Endothelial cell of umbilical vein (primary cell): ENCODE data around the gene SYNGAP1. TPM values are rescaled to one million over a fixed set of nuclear protein-coding genes. Genes with fewer than 3 reads are reported as not detected.

ENCODE experiments used
- BruUV-seq: library from RNA; stranded (reverse); fragments of 400-500 nt; replicated peaks from 2 replicates; lab custom pipeline; 2021; lab: Mats Ljungman, UMichigan
- CTCF ChIA-PET: fragments of 300-600, 350-600 bp; sonication (Branson Sonifier 250); formaldehyde crosslinking; loops from one replicate; lab custom pipeline; 2021; ENCODE audit warnings: antibody characterized with exemption, inconsistent platforms; lab: Charles Lee
- POLR2A ChIA-PET: fragments of 300-600, 350-600 bp; sonication (Branson Sonifier 250); formaldehyde crosslinking; loops from one replicate; lab custom pipeline; 2021; ENCODE audit warnings: antibody characterized with exemption, inconsistent platforms; lab: Charles Lee
- DNase-seq: peaks from one replicate; pipeline ENCODE4 v3.0.0-alpha.2; 2011; ENCODE audit warnings: low read depth, low spot score
- FAIRE-seq: peaks from 2 replicates; lab custom pipeline; 2011; peaks lifted over from hg19 to GRCh38; lab: Jason Lieb, UNC
- H2AFZ ChIP-seq: 2 replicates; pipeline ENCODE4 v1.6.0; 2012; ENCODE audit warnings: low read depth, low read length, control low read depth, inconsistent platforms
- H3K27ac ChIP-seq: 2 replicates; pipeline ENCODE4 v1.5.1; 2011; ENCODE audit warnings: low read depth, mild to moderate bottlenecking, control low read depth, low read length, moderate library complexity; ENCODE audit not compliant: insufficient read depth
- H3K27me3 ChIP-seq, 2 experiments: 2 replicates each; pipeline versions ENCODE4 v1.6.0 to v1.6.1; 2011; ENCODE audit warnings: low read length in 2 of 2, mixed read lengths in 1 of 2; ENCODE audit not compliant: control insufficient read depth in 2 of 2, insufficient read depth in 2 of 2
- H3K36me3 ChIP-seq, 2 experiments: 2 replicates in 1 of 2; 3 replicates in 1 of 2; pipeline ENCODE4 v1.5.1; 2011; ENCODE audit warnings: low read length in 2 of 2, mild to moderate bottlenecking in 1 of 2, moderate library complexity in 1 of 2; ENCODE audit not compliant: control insufficient read depth in 2 of 2, insufficient read depth in 2 of 2; ENCODE audit errors: extremely low read depth in 1 of 2
- H3K4me1 ChIP-seq: 3 replicates; pipeline ENCODE4 v1.5.1; 2011; ENCODE audit warnings: mild to moderate bottlenecking, low read length; ENCODE audit not compliant: control insufficient read depth, insufficient read depth; ENCODE audit errors: extremely low read depth
- H3K4me2 ChIP-seq: 2 replicates; pipeline ENCODE4 v1.6.1; 2011; ENCODE audit warnings: low read length, control low read depth, mixed read lengths; ENCODE audit not compliant: insufficient read depth
- H3K4me3 ChIP-seq, 3 experiments: fragments of 200-600 bp in 1 of 3; sonication (generic), shearing (Covaris generic) in 1 of 3; replicated peaks in 1 of 3; 2 replicates each; pipeline ENCODE4 v1.5.1; 2011 to 2016; ENCODE audit warnings: control low read depth in 3 of 3, low read length in 3 of 3, mild to moderate bottlenecking in 2 of 3, inconsistent platforms in 1 of 3, low read depth in 1 of 3, moderate library complexity in 1 of 3; ENCODE audit not compliant: insufficient read depth in 1 of 3
- H3K79me2 ChIP-seq: 2 replicates; pipeline ENCODE4 v1.6.0; 2012; ENCODE audit warnings: low read length, inconsistent platforms; ENCODE audit not compliant: control insufficient read depth, insufficient read depth
- H3K9ac ChIP-seq: replicated peaks from 2 replicates; pipeline ENCODE3; 2011; ENCODE audit warnings: low read length, control low read depth; ENCODE audit not compliant: insufficient read depth; ENCODE audit errors: extremely low read depth
- H3K9me1 ChIP-seq: replicated peaks from 3 replicates; pipeline ENCODE4 v1.6.0; 2011; ENCODE audit warnings: mild to moderate bottlenecking, low read length; ENCODE audit not compliant: control insufficient read depth, insufficient read depth; ENCODE audit errors: extremely low read depth
- H3K9me3 ChIP-seq: replicated peaks from 2 replicates; pipeline ENCODE4 v1.5.1; 2012; ENCODE audit warnings: low read length, inconsistent platforms; ENCODE audit not compliant: control insufficient read depth, insufficient read depth
- H4K20me1 ChIP-seq: replicated peaks from 2 replicates; pipeline ENCODE3; 2011; ENCODE audit warnings: mild to moderate bottlenecking, low read length; ENCODE audit not compliant: control insufficient read depth, insufficient read depth; ENCODE audit errors: extremely low read depth
- CTCF ChIP-seq, 2 donors: IDR thresholded peaks; 1 replicate in 1 of 2; 2 replicates in 1 of 2; pipeline ENCODE4 v1.5.1; 2011; ENCODE audit warnings: low read length in 2 of 2, mild to moderate bottlenecking in 2 of 2, moderate library complexity in 2 of 2, control low read depth in 1 of 2, inconsistent platforms in 1 of 2, low read depth in 1 of 2; ENCODE audit not compliant: insufficient read depth in 1 of 2; ENCODE audit errors: extremely low read depth in 1 of 2
- EZH2 ChIP-seq: IDR thresholded peaks from 2 replicates; pipeline ENCODE4 v1.6.1; 2012; ENCODE audit warnings: borderline replicate concordance, low read depth, mild to moderate bottlenecking, moderate library complexity, low read length, inconsistent platforms; ENCODE audit not compliant: severe bottlenecking
- FOS ChIP-seq: IDR thresholded peaks from 2 replicates; pipeline ENCODE4 v1.6.1; 2011; ENCODE audit warnings: mild to moderate bottlenecking, low read length, moderate library complexity, borderline replicate concordance; ENCODE audit not compliant: insufficient read depth
- GATA2 ChIP-seq: IDR thresholded peaks from 2 replicates; pipeline ENCODE4 v1.7.0; 2011; ENCODE audit warnings: low read depth, mild to moderate bottlenecking, moderate library complexity, mixed read lengths, low read length; ENCODE audit not compliant: insufficient read length, insufficient read depth
- JUN ChIP-seq: IDR thresholded peaks from 2 replicates; pipeline ENCODE4 v1.6.1; 2011; ENCODE audit warnings: borderline replicate concordance, low read depth; ENCODE audit not compliant: insufficient read length, insufficient read depth
- MYC ChIP-seq: IDR thresholded peaks from one replicate; pipeline ENCODE4 v1.6.1; 2011; ENCODE audit warnings: mild to moderate bottlenecking, low read depth, low read length
- POLR2A ChIP-seq: IDR thresholded peaks from 2 replicates; pipeline ENCODE4 v1.6.1; 2012; ENCODE audit warnings: low read depth, mild to moderate bottlenecking, control low read depth, low read length
- POLR2AphosphoS5 ChIP-seq: IDR thresholded peaks from 2 replicates; pipeline ENCODE4 v1.6.1; 2012; ENCODE audit warnings: low read depth, mild to moderate bottlenecking, control low read depth, low read length, moderate library complexity; ENCODE audit not compliant: insufficient read depth
- dilution Hi-C: fragments of 300-500 bp; cut with MboI; formaldehyde crosslinking; loops from one replicate; pipeline ENCODE4 v1.15.0; 2019; ENCODE audit warnings: low sequenced_read_pairs; ENCODE audit not compliant: extremely low pct_ligation_motif_present
- intact Hi-C: fragments of 100-400 bp; cut with micrococcal nuclease; formaldehyde crosslinking; loops from one replicate; pipeline ENCODE4 v1.10.0; 2022
- polyA plus RNA-seq, 4 experiments: library from polyadenylated mRNA; depleted of rRNA in 3 of 4; stranded (reverse) in 3 of 4; unstranded in 1 of 4; fragments of >200 nt; gene quantifications; 2 replicates each; pipeline versions ENCODE4 v1.2.1 to v1.2.3, GENCODE V29; 2011 to 2012; ENCODE audit warnings: missing spikeins in 1 of 4
- total RNA-seq: library from RNA; stranded (reverse); gene quantifications from 2 replicates; pipeline ENCODE4 v1.2.3, GENCODE V29; 2021
- TF ChIP-seq, protein P1 (sequence below): IDR thresholded peaks from 2 replicates; pipeline ENCODE4 v1.6.1; 2011; ENCODE audit not compliant: insufficient read depth, insufficient read length

The SYNGAP1 gene
- total and polyA plus RNA-seq, 2 donors (not counting 3 experiments of a cell fraction or from before 2014, with no cell fraction given), result 7.3 to 15.1 TPM

DNA sequence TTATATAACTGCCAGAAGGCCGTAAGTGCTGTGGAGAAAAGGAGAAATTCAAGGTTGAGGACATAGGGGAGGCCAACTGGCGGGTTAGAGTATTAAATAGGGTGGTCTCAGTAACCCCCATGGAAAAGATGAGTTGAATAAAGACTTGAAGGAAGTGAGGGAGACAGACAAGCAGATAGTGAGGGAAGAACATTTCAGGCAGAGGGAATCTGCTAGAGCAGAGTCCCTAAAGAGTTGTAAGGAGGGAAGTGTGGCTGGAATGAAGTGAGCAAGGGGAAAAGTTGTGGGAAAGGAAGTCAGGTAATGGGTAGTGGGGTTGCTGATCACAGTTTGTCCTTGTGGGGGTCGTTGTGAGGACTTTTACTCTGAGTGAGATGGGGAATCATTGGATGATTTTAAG, 26.9 kb upstream of the SYNGAP1 start:
- TF ChIP-seq CTCF (IDR thresholded peaks at IDR 0.05; ENCODE audit: extremely low read depth in 1 of 2, insufficient read depth in 1 of 2, low read depth in 1 of 2, low read length in 2 of 2), result no peak
- no peak for TF ChIP-seq FOS
- no peak for TF ChIP-seq POLR2A
- no peak for TF ChIP-seq EZH2
- no peak for TF ChIP-seq MYC
- TF ChIP-seq, protein P1, sequence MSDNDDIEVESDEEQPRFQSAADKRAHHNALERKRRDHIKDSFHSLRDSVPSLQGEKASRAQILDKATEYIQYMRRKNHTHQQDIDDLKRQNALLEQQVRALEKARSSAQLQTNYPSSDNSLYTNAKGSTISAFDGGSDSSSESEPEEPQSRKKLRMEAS, result no peak
- no peak for TF ChIP-seq GATA2
- TF ChIP-seq JUN, result no peak
- TF ChIP-seq POLR2AphosphoS5, result no peak
- dilution Hi-C loops (no loop called here), intact Hi-C loops (loop anchor here (5.0 kb wide), 1 partner anchor 99 kb away; no protein-coding TSS in a partner anchor)
- Histone ChIP-seq H4K20me1 (no peaks in the 10 kb centered on the region), H3K9me3 (no peaks in the 10 kb centered on the region), H3K4me2 (peak overlapping the region; percentile 64), H3K9ac (peak overlapping the region; percentile 55), H3K79me2 (peaks cover 59% of the 10 kb centered on the region), H3K4me3 (peak overlapping the region; percentile 73 to 85 (median 84)), H3K9me1 (no peaks in the 10 kb centered on the region), H3K4me1 (peaks cover 26% of the 10 kb centered on the region), H3K27me3 (no peaks in the 10 kb centered on the region), H3K36me3 (peaks cover under 1 to 4% of the 10 kb centered on the region in 2 experiments), H2AFZ (no peak overlapping the region), H3K27ac (no peak overlapping the region)
- BruUV-seq, result no TSS peak
- DNase-seq, result no peak
- no peak for FAIRE-seq
- ChIA-PET CTCF (interaction anchor here (2.0 kb wide), 1 partner anchor 14 kb away, joined by 7 read pairs; no protein-coding TSS in a partner anchor), POLR2A (no interaction called here)
